Measurements from ENCODE around the gene GCFC2. TPM values are rescaled to one million over a fixed set of nuclear protein-coding genes. Genes with fewer than 3 reads are reported as not detected.

Gene GCFC2
- total and polyA plus RNA-seq, 4 donors = 10.4 to 28.2 (median 17.2) TPM

DNA sequence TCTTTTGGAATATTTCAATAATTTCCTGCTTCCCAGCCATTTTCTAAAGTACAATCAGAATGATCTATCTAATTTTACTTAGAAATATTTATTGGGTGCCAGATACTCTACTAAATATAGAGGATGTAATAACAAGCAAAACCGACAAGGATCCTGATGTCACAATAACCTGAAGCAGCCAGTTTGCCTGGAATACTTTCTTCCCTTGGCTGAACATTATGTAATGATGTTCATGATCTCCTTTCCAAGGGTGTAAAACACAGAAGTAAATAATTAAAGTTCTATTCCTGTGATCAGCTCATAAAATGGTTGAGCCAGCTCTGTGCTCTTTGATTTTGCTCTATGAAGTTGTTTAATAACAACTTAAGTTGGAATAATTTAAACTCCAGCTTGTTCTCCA lies 66.7 kb downstream of the GCFC2 start:
- no peak overlapping the region for H3K9ac ChIP-seq (ENCODE audit: low read depth in 1 of 2, low read length in 2 of 2)

More for the DNA sequence above, 66.7 kb downstream of the GCFC2 start:
- Histone ChIP-seq H3K4me3 (ENCODE audit: low read depth in 1 of 3, low read length in 3 of 3) (no peak overlapping the region), H3K27me3 (ENCODE audit: control insufficient read depth in 4 of 4, insufficient read depth in 4 of 4, low read length in 3 of 4) (no peaks in the 10 kb centered on the region), H3K36me3 (ENCODE audit: control insufficient read depth in 4 of 4, insufficient read depth in 3 of 4, low read depth in 1 of 4, low read length in 3 of 4) (no peaks in the 10 kb centered on the region), H3K4me1 (ENCODE audit: control insufficient read depth in 4 of 4, insufficient read depth in 4 of 4, low read length in 3 of 4) (peaks cover 0 to 9% (median 7%) of the 10 kb centered on the region in 4 donors), H3K9me3 (ENCODE audit: control insufficient read depth in 4 of 4, low read length in 3 of 4) (no peaks in the 10 kb centered on the region), H3K27ac (ENCODE audit: low read depth in 1 of 2, low read length in 2 of 2) (no peak overlapping the region)
- TF ChIP-seq, protein P1, sequence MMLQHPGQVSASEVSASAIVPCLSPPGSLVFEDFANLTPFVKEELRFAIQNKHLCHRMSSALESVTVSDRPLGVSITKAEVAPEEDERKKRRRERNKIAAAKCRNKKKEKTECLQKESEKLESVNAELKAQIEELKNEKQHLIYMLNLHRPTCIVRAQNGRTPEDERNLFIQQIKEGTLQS (IDR thresholded peaks at IDR 0.05) = no peak
- no peak for TF ChIP-seq GABPA (IDR thresholded peaks at IDR 0.05 in 1 of 2, conservative IDR thresholded peaks at IDR 0.05 in 1 of 2)
- TF ChIP-seq FOXA2 (IDR thresholded peaks at IDR 0.05) = no peak
- TF ChIP-seq HNF4A (conservative IDR thresholded peaks at IDR 0.05) = no peak
- no peak for TF ChIP-seq NR2F2 (IDR thresholded peaks at IDR 0.05)
- TF ChIP-seq EGR1 (IDR thresholded peaks at IDR 0.05; ENCODE audit: low read depth in 2 of 2) = no peak
- TF ChIP-seq, protein P2, sequence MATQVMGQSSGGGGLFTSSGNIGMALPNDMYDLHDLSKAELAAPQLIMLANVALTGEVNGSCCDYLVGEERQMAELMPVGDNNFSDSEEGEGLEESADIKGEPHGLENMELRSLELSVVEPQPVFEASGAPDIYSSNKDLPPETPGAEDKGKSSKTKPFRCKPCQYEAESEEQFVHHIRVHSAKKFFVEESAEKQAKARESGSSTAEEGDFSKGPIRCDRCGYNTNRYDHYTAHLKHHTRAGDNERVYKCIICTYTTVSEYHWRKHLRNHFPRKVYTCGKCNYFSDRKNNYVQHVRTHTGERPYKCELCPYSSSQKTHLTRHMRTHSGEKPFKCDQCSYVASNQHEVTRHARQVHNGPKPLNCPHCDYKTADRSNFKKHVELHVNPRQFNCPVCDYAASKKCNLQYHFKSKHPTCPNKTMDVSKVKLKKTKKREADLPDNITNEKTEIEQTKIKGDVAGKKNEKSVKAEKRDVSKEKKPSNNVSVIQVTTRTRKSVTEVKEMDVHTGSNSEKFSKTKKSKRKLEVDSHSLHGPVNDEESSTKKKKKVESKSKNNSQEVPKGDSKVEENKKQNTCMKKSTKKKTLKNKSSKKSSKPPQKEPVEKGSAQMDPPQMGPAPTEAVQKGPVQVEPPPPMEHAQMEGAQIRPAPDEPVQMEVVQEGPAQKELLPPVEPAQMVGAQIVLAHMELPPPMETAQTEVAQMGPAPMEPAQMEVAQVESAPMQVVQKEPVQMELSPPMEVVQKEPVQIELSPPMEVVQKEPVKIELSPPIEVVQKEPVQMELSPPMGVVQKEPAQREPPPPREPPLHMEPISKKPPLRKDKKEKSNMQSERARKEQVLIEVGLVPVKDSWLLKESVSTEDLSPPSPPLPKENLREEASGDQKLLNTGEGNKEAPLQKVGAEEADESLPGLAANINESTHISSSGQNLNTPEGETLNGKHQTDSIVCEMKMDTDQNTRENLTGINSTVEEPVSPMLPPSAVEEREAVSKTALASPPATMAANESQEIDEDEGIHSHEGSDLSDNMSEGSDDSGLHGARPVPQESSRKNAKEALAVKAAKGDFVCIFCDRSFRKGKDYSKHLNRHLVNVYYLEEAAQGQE (IDR thresholded peaks at IDR 0.05) = no peak
- TF ChIP-seq HNF4G (IDR thresholded peaks at IDR 0.05) = no peak
- TF ChIP-seq RXRA (IDR thresholded peaks at IDR 0.05) = no peak
- TF ChIP-seq, protein P3, sequence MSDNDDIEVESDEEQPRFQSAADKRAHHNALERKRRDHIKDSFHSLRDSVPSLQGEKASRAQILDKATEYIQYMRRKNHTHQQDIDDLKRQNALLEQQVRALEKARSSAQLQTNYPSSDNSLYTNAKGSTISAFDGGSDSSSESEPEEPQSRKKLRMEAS (IDR thresholded peaks at IDR 0.05) = no peak
- TF ChIP-seq, protein P4, sequence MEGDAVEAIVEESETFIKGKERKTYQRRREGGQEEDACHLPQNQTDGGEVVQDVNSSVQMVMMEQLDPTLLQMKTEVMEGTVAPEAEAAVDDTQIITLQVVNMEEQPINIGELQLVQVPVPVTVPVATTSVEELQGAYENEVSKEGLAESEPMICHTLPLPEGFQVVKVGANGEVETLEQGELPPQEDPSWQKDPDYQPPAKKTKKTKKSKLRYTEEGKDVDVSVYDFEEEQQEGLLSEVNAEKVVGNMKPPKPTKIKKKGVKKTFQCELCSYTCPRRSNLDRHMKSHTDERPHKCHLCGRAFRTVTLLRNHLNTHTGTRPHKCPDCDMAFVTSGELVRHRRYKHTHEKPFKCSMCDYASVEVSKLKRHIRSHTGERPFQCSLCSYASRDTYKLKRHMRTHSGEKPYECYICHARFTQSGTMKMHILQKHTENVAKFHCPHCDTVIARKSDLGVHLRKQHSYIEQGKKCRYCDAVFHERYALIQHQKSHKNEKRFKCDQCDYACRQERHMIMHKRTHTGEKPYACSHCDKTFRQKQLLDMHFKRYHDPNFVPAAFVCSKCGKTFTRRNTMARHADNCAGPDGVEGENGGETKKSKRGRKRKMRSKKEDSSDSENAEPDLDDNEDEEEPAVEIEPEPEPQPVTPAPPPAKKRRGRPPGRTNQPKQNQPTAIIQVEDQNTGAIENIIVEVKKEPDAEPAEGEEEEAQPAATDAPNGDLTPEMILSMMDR (IDR thresholded peaks at IDR 0.05; ENCODE audit: low read depth, low read length, missing input control) = no peak
- TF ChIP-seq, protein P5, sequence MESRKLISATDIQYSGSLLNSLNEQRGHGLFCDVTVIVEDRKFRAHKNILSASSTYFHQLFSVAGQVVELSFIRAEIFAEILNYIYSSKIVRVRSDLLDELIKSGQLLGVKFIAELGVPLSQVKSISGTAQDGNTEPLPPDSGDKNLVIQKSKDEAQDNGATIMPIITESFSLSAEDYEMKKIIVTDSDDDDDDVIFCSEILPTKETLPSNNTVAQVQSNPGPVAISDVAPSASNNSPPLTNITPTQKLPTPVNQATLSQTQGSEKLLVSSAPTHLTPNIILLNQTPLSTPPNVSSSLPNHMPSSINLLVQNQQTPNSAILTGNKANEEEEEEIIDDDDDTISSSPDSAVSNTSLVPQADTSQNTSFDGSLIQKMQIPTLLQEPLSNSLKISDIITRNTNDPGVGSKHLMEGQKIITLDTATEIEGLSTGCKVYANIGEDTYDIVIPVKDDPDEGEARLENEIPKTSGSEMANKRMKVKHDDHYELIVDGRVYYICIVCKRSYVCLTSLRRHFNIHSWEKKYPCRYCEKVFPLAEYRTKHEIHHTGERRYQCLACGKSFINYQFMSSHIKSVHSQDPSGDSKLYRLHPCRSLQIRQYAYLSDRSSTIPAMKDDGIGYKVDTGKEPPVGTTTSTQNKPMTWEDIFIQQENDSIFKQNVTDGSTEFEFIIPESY (IDR thresholded peaks at IDR 0.05) = no peak
- TF ChIP-seq TAF1 (conservative IDR thresholded peaks at IDR 0.05) = no peak
- TF ChIP-seq JUND (IDR thresholded peaks at IDR 0.05) = no peak
- no peak for TF ChIP-seq RAD21 (IDR thresholded peaks at IDR 0.05)
- no peak for TF ChIP-seq SP1 (IDR thresholded peaks at IDR 0.05)
- TF ChIP-seq YY1 (IDR thresholded peaks at IDR 0.05) = no peak
- TF ChIP-seq FOXA1 (IDR thresholded peaks at IDR 0.05) = no peak
- no peak for DNase-seq (ENCODE audit: low spot score)
- WGBS = 72% methylated on average over 1 of the region's 1 CpG

Measured in liver (tissue), 9 donors.